ENCODE results near the gene FAM107A. TPM values are rescaled to one million over a fixed set of nuclear protein-coding genes. Genes with fewer than 3 reads are reported as not detected.

The FAM107A gene
- polyA plus RNA-seq, 1 donor from 2014 or later, result 0.16 TPM

DNA sequence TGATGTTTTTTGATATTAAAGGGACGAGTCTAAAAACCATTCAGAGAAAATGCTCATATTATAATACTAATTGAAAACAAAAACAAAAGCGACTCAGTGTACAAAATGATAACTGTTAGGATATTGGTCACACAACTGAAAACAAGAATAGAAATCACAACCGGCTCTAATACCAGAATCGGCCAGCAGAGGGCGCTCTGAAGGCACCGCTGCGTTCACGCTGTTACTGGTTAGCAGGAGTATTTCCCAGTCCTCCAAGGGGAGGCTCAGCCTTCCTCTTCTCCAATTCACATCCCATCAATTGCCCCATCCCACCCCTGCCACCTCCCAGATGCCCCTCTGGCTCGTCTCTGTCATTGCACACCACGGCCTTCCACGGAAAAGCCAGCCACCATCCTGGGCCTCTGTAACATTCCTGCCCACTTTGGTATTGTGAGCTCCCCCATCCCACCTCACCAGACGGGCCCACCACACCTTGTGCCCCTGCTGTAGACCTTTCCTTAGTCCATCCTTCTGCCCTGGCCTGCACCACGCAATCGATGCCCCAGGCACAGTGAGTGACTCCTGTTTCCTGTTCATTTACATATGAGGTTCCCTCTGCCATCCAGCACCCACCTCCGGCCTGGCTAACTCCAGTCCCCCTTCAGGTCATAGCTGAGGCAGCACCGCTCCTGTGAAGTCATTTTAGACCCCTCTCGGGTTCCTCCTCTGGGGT, 8.5 kb downstream of the FAM107A start:
- H3F3A ChIP-seq (ENCODE audit: insufficient read depth, low read length, poor library complexity, severe bottlenecking), result no peaks in the 10 kb centered on the region
- H3K9me3 ChIP-seq (ENCODE audit: low read length), result peaks cover 5% of the 10 kb centered on the region
- TF ChIP-seq MXI1 (conservative IDR thresholded peaks at IDR 0.05; ENCODE audit: poor library complexity, severe bottlenecking) (no peak), EZH2 (IDR thresholded peaks at IDR 0.05; ENCODE audit: borderline replicate concordance, insufficient read depth, low read length, poor library complexity, severe bottlenecking) (no peak), RAD21 (conservative IDR thresholded peaks at IDR 0.05) (peak; percentile 57), TAF1 (IDR thresholded peaks at IDR 0.05; ENCODE audit: low read depth) (no peak), POLR2AphosphoS5 (IDR thresholded peaks at IDR 0.05) (no peak), EP300 (conservative IDR thresholded peaks at IDR 0.05; ENCODE audit: poor library complexity, severe bottlenecking) (no peak), SMC3 (conservative IDR thresholded peaks at IDR 0.05; ENCODE audit: poor library complexity) (peak; percentile 54)
- TF ChIP-seq, protein P1, sequence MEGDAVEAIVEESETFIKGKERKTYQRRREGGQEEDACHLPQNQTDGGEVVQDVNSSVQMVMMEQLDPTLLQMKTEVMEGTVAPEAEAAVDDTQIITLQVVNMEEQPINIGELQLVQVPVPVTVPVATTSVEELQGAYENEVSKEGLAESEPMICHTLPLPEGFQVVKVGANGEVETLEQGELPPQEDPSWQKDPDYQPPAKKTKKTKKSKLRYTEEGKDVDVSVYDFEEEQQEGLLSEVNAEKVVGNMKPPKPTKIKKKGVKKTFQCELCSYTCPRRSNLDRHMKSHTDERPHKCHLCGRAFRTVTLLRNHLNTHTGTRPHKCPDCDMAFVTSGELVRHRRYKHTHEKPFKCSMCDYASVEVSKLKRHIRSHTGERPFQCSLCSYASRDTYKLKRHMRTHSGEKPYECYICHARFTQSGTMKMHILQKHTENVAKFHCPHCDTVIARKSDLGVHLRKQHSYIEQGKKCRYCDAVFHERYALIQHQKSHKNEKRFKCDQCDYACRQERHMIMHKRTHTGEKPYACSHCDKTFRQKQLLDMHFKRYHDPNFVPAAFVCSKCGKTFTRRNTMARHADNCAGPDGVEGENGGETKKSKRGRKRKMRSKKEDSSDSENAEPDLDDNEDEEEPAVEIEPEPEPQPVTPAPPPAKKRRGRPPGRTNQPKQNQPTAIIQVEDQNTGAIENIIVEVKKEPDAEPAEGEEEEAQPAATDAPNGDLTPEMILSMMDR (IDR thresholded peaks at IDR 0.05; ENCODE audit: poor library complexity, severe bottlenecking), result peak; percentile 65
- TF ChIP-seq, protein P2, sequence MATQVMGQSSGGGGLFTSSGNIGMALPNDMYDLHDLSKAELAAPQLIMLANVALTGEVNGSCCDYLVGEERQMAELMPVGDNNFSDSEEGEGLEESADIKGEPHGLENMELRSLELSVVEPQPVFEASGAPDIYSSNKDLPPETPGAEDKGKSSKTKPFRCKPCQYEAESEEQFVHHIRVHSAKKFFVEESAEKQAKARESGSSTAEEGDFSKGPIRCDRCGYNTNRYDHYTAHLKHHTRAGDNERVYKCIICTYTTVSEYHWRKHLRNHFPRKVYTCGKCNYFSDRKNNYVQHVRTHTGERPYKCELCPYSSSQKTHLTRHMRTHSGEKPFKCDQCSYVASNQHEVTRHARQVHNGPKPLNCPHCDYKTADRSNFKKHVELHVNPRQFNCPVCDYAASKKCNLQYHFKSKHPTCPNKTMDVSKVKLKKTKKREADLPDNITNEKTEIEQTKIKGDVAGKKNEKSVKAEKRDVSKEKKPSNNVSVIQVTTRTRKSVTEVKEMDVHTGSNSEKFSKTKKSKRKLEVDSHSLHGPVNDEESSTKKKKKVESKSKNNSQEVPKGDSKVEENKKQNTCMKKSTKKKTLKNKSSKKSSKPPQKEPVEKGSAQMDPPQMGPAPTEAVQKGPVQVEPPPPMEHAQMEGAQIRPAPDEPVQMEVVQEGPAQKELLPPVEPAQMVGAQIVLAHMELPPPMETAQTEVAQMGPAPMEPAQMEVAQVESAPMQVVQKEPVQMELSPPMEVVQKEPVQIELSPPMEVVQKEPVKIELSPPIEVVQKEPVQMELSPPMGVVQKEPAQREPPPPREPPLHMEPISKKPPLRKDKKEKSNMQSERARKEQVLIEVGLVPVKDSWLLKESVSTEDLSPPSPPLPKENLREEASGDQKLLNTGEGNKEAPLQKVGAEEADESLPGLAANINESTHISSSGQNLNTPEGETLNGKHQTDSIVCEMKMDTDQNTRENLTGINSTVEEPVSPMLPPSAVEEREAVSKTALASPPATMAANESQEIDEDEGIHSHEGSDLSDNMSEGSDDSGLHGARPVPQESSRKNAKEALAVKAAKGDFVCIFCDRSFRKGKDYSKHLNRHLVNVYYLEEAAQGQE (IDR thresholded peaks at IDR 0.05; ENCODE audit: borderline replicate concordance), result no peak
- H3K4me3 ChIP-seq (ENCODE audit: low read length), result no peak overlapping the region
- H3K9ac ChIP-seq (ENCODE audit: low read length), result no peak overlapping the region
- no peaks in the 10 kb centered on the region for H3K79me2 ChIP-seq (replicated peaks; ENCODE audit: insufficient read depth, low read length)
- H3K27ac ChIP-seq (ENCODE audit: low read length), result no peak overlapping the region
- no peaks in the 10 kb centered on the region for H3K27me3 ChIP-seq (ENCODE audit: insufficient read depth, low read depth, low read length)
- H3K36me3 ChIP-seq (ENCODE audit: insufficient read depth, low read length), result peaks cover 4% of the 10 kb centered on the region
- H3K4me2 ChIP-seq (ENCODE audit: low read length), result no peak overlapping the region
- H2AFZ ChIP-seq (ENCODE audit: low read depth, low read length), result no peak overlapping the region
- no peaks in the 10 kb centered on the region for H3K9me2 ChIP-seq (ENCODE audit: insufficient read depth, low read length)
- no peaks in the 10 kb centered on the region for H4K20me1 ChIP-seq (ENCODE audit: insufficient read depth)

GRCh38 chr3:58567251-58567515, 10.0 kb downstream of the FAM107A start:
- Histone ChIP-seq H3F3A (ENCODE audit: insufficient read depth, low read length, poor library complexity, severe bottlenecking) (no peaks in the 10 kb centered on the region), H3K9me2 (ENCODE audit: insufficient read depth, low read length) (no peaks in the 10 kb centered on the region), H3K27me3 (ENCODE audit: insufficient read depth, low read depth, low read length) (no peaks in the 10 kb centered on the region), H3K9ac (ENCODE audit: low read length) (no peak overlapping the region), H3K4me2 (ENCODE audit: low read length) (no peak overlapping the region), H3K4me3 (ENCODE audit: low read length) (no peak overlapping the region), H3K79me2 (replicated peaks; ENCODE audit: insufficient read depth, low read length) (no peaks in the 10 kb centered on the region), H3K9me3 (ENCODE audit: low read length) (peaks cover 3% of the 10 kb centered on the region), H3K36me3 (ENCODE audit: insufficient read depth, low read length) (peaks cover 3% of the 10 kb centered on the region), H4K20me1 (ENCODE audit: insufficient read depth) (no peaks in the 10 kb centered on the region), H3K27ac (ENCODE audit: low read length) (no peak overlapping the region), H2AFZ (ENCODE audit: low read depth, low read length) (no peak overlapping the region)
- TF ChIP-seq MXI1 (conservative IDR thresholded peaks at IDR 0.05; ENCODE audit: poor library complexity, severe bottlenecking) (no peak), POLR2AphosphoS5 (IDR thresholded peaks at IDR 0.05) (no peak), EZH2 (IDR thresholded peaks at IDR 0.05; ENCODE audit: borderline replicate concordance, insufficient read depth, low read length, poor library complexity, severe bottlenecking) (no peak)

Data from neural cell (in vitro differentiated cells).